MCF 10A (cell line): ENCODE results near the gene GCGR. TPM values are rescaled to one million over a fixed set of nuclear protein-coding genes. Genes with fewer than 3 reads are reported as not detected.

ENCODE experiments used
- BruUV-seq: library from RNA; stranded (reverse); fragments of 400-500 nt; replicated peaks from 2 replicates; lab custom pipeline; 2021; lab: Mats Ljungman, UMichigan
- CTCF ChIA-PET: fragments of 300-600 bp; sonication (Branson Sonifier 250); formaldehyde crosslinking; extraction: SDS; loops from one replicate; lab custom pipeline; 2021; ENCODE audit warnings: antibody characterized with exemption, inconsistent platforms; lab: Yijun Ruan, JAX
- POLR2A ChIA-PET: fragments of 300-600, 350-650 bp; sonication (Branson Sonifier 250); formaldehyde crosslinking; extraction: SDS; loops from one replicate; lab custom pipeline; 2020; ENCODE audit warnings: antibody characterized with exemption, inconsistent platforms; lab: Yijun Ruan, JAX
- DNase-seq: peaks from one replicate; pipeline ENCODE4 v3.0.0-alpha.2; 2018; ENCODE audit not compliant: unreplicated experiment
- H3K27ac Mint-ChIP-seq: one replicate; pipeline ENCODE4 v1.8.0; 2022; ENCODE audit warnings: mild to moderate bottlenecking, low read depth, mixed read lengths; ENCODE audit not compliant: unreplicated experiment
- H3K27me3 Mint-ChIP-seq: one replicate; pipeline ENCODE4 v1.8.0; 2022; ENCODE audit warnings: mixed read lengths; ENCODE audit not compliant: insufficient read depth, unreplicated experiment
- H3K36me3 Mint-ChIP-seq: one replicate; pipeline ENCODE4 v1.8.0; 2022; ENCODE audit warnings: mild to moderate bottlenecking, moderate library complexity, mixed read lengths; ENCODE audit not compliant: insufficient read depth, unreplicated experiment
- H3K4me1 Mint-ChIP-seq: one replicate; pipeline ENCODE4 v1.8.0; 2022; ENCODE audit warnings: mixed read lengths; ENCODE audit not compliant: insufficient read depth, unreplicated experiment
- H3K4me3 Mint-ChIP-seq: one replicate; pipeline ENCODE4 v1.8.0; 2022; ENCODE audit warnings: mild to moderate bottlenecking, moderate library complexity, mixed read lengths; ENCODE audit not compliant: unreplicated experiment
- H3K9me3 Mint-ChIP-seq: one replicate; pipeline ENCODE4 v1.8.0; 2022; ENCODE audit warnings: mixed read lengths; ENCODE audit not compliant: unreplicated experiment
- CTCF ChIP-seq: fragments of 200-600 bp; IDR thresholded peaks from one replicate; pipeline ENCODE4 v1.8.0; 2022; ENCODE audit warnings: antibody characterized with exemption, mild to moderate bottlenecking; ENCODE audit not compliant: unreplicated experiment
- intact Hi-C: fragments of 100-400 bp; cut with micrococcal nuclease; formaldehyde crosslinking; loops from 2 replicates; pipeline ENCODE4 v1.14.1; 2022
- total RNA-seq: library from RNA; stranded (reverse); gene quantifications from 2 replicates; pipeline ENCODE4 v1.2.3, GENCODE V29; 2022

The GCGR gene
- total RNA-seq, 1 experiment from 2014 or later = not detected

- CTCF ChIA-PET = no interaction called here
- peaks cover 6% of the 10 kb centered on the region for H3K4me1 Mint-ChIP-seq
- H3K27ac Mint-ChIP-seq = no peak overlapping the region
- DNase-seq = no peak
- H3K27me3 Mint-ChIP-seq = peaks cover 34% of the 10 kb centered on the region
- intact Hi-C loops = no loop called here
- H3K36me3 Mint-ChIP-seq = no peaks in the 10 kb centered on the region
- H3K4me3 Mint-ChIP-seq = no peak overlapping the region
- BruUV-seq = no TSS peak
- POLR2A ChIA-PET = interaction anchor here (0.8 kb wide), 1 partner anchor 52 kb away, joined by 3 read pairs; no protein-coding TSS in a partner anchor
- no peak for TF ChIP-seq CTCF
- no peaks in the 10 kb centered on the region for H3K9me3 Mint-ChIP-seq
Measured at GRCh38 chr17:81814748-81815645, 11.0 kb downstream of the GCGR start.

- TF ChIP-seq CTCF = no peak
- no peaks in the 10 kb centered on the region for H3K9me3 Mint-ChIP-seq
- no peak overlapping the region for H3K27ac Mint-ChIP-seq
- no peak for DNase-seq
- no TSS peak for BruUV-seq
- intact Hi-C loops = no loop called here
- no peaks in the 10 kb centered on the region for H3K36me3 Mint-ChIP-seq
- peaks cover 6% of the 10 kb centered on the region for H3K4me1 Mint-ChIP-seq
- POLR2A ChIA-PET = interaction anchor here (0.8 kb wide), 1 partner anchor 52 kb away, joined by 3 read pairs; no protein-coding TSS in a partner anchor
- CTCF ChIA-PET = interaction anchor here (0.7 kb wide), 1 partner anchor 26 kb away, joined by 3 read pairs; no protein-coding TSS in a partner anchor
- peaks cover 28% of the 10 kb centered on the region for H3K27me3 Mint-ChIP-seq
- no peak overlapping the region for H3K4me3 Mint-ChIP-seq
Measured at GRCh38 chr17:81815646-81815986, 11.7 kb downstream of the GCGR start.

GRCh38 chr17:81817758-81818147, 13.8 kb downstream of the GCGR start:
- Mint-ChIP-seq H3K27ac (no peak overlapping the region), H3K4me1 (peaks cover 6% of the 10 kb centered on the region), H3K9me3 (no peaks in the 10 kb centered on the region), H3K27me3 (peaks cover 27% of the 10 kb centered on the region), H3K4me3 (no peak overlapping the region), H3K36me3 (no peaks in the 10 kb centered on the region)
- no peak for DNase-seq
- POLR2A ChIA-PET = interaction anchor here (0.8 to 1.2 kb wide), 2 partner anchors 15 to 16 kb away, joined by 3 read pairs; partner anchors contain the start of gene MCRIP1
- TF ChIP-seq CTCF = no peak
- CTCF ChIA-PET = interaction anchor here (0.6 to 0.9 kb wide), 2 partner anchors 10 to 275 kb away, joined by 3 read pairs; no protein-coding TSS in a partner anchor
- BruUV-seq = no TSS peak
- intact Hi-C loops = no loop called here

GRCh38 chr17:81819708-81820107, 15.8 kb downstream of the GCGR start:
- CTCF ChIA-PET = interaction anchor here (0.6 kb wide), 1 partner anchor 247 kb away, joined by 4 read pairs; no protein-coding TSS in a partner anchor

More at GRCh38 chr17:81819708-81820107, 15.8 kb downstream of the GCGR start:
- POLR2A ChIA-PET = no interaction called here
- TF ChIP-seq CTCF = no peak
- H3K4me1 Mint-ChIP-seq = peaks cover 6% of the 10 kb centered on the region
- peaks cover 27% of the 10 kb centered on the region for H3K27me3 Mint-ChIP-seq
- no TSS peak for BruUV-seq
- intact Hi-C loops = no loop called here
- DNase-seq = no peak
- H3K27ac Mint-ChIP-seq = no peak overlapping the region
- H3K9me3 Mint-ChIP-seq = no peaks in the 10 kb centered on the region
- no peaks in the 10 kb centered on the region for H3K36me3 Mint-ChIP-seq
- no peak overlapping the region for H3K4me3 Mint-ChIP-seq
